Endothelial cell of umbilical vein (primary cell): ENCODE data around the gene SERINC1. TPM values are rescaled to one million over a fixed set of nuclear protein-coding genes. Genes with fewer than 3 reads are reported as not detected.

Experiments
- BruUV-seq: library from RNA; stranded (reverse); fragments of 400-500 nt; replicated peaks from 2 replicates; lab custom pipeline; 2021; lab: Mats Ljungman, UMichigan
- CTCF ChIA-PET: fragments of 300-600, 350-600 bp; sonication (Branson Sonifier 250); formaldehyde crosslinking; loops from one replicate; lab custom pipeline; 2021; ENCODE audit warnings: antibody characterized with exemption, inconsistent platforms; lab: Charles Lee
- POLR2A ChIA-PET: fragments of 300-600, 350-600 bp; sonication (Branson Sonifier 250); formaldehyde crosslinking; loops from one replicate; lab custom pipeline; 2021; ENCODE audit warnings: antibody characterized with exemption, inconsistent platforms; lab: Charles Lee
- DNase-seq: peaks from one replicate; pipeline ENCODE4 v3.0.0-alpha.2; 2011; ENCODE audit warnings: low read depth, low spot score
- FAIRE-seq: peaks from 2 replicates; lab custom pipeline; 2011; peaks lifted over from hg19 to GRCh38; lab: Jason Lieb, UNC
- H2AFZ ChIP-seq: 2 replicates; pipeline ENCODE4 v1.6.0; 2012; ENCODE audit warnings: low read depth, low read length, control low read depth, inconsistent platforms
- H3K27ac ChIP-seq: 2 replicates; pipeline ENCODE4 v1.5.1; 2011; ENCODE audit warnings: low read depth, mild to moderate bottlenecking, control low read depth, low read length, moderate library complexity; ENCODE audit not compliant: insufficient read depth
- H3K27me3 ChIP-seq, 2 experiments: 2 replicates each; pipeline versions ENCODE4 v1.6.0 to v1.6.1; 2011; ENCODE audit warnings: low read length in 2 of 2, mixed read lengths in 1 of 2; ENCODE audit not compliant: control insufficient read depth in 2 of 2, insufficient read depth in 2 of 2
- H3K36me3 ChIP-seq, 2 experiments: 2 replicates in 1 of 2; 3 replicates in 1 of 2; pipeline ENCODE4 v1.5.1; 2011; ENCODE audit warnings: low read length in 2 of 2, mild to moderate bottlenecking in 1 of 2, moderate library complexity in 1 of 2; ENCODE audit not compliant: control insufficient read depth in 2 of 2, insufficient read depth in 2 of 2; ENCODE audit errors: extremely low read depth in 1 of 2
- H3K4me1 ChIP-seq: 3 replicates; pipeline ENCODE4 v1.5.1; 2011; ENCODE audit warnings: mild to moderate bottlenecking, low read length; ENCODE audit not compliant: control insufficient read depth, insufficient read depth; ENCODE audit errors: extremely low read depth
- H3K4me2 ChIP-seq: 2 replicates; pipeline ENCODE4 v1.6.1; 2011; ENCODE audit warnings: low read length, control low read depth, mixed read lengths; ENCODE audit not compliant: insufficient read depth
- H3K4me3 ChIP-seq, 3 experiments: fragments of 200-600 bp in 1 of 3; sonication (generic), shearing (Covaris generic) in 1 of 3; replicated peaks in 1 of 3; 2 replicates each; pipeline ENCODE4 v1.5.1; 2011 to 2016; ENCODE audit warnings: control low read depth in 3 of 3, low read length in 3 of 3, mild to moderate bottlenecking in 2 of 3, inconsistent platforms in 1 of 3, low read depth in 1 of 3, moderate library complexity in 1 of 3; ENCODE audit not compliant: insufficient read depth in 1 of 3
- H3K79me2 ChIP-seq: 2 replicates; pipeline ENCODE4 v1.6.0; 2012; ENCODE audit warnings: low read length, inconsistent platforms; ENCODE audit not compliant: control insufficient read depth, insufficient read depth
- H3K9ac ChIP-seq: replicated peaks from 2 replicates; pipeline ENCODE3; 2011; ENCODE audit warnings: low read length, control low read depth; ENCODE audit not compliant: insufficient read depth; ENCODE audit errors: extremely low read depth
- H3K9me1 ChIP-seq: replicated peaks from 3 replicates; pipeline ENCODE4 v1.6.0; 2011; ENCODE audit warnings: mild to moderate bottlenecking, low read length; ENCODE audit not compliant: control insufficient read depth, insufficient read depth; ENCODE audit errors: extremely low read depth
- H3K9me3 ChIP-seq: replicated peaks from 2 replicates; pipeline ENCODE4 v1.5.1; 2012; ENCODE audit warnings: low read length, inconsistent platforms; ENCODE audit not compliant: control insufficient read depth, insufficient read depth
- H4K20me1 ChIP-seq: replicated peaks from 2 replicates; pipeline ENCODE3; 2011; ENCODE audit warnings: mild to moderate bottlenecking, low read length; ENCODE audit not compliant: control insufficient read depth, insufficient read depth; ENCODE audit errors: extremely low read depth
- EZH2 ChIP-seq: IDR thresholded peaks from 2 replicates; pipeline ENCODE4 v1.6.1; 2012; ENCODE audit warnings: borderline replicate concordance, low read depth, mild to moderate bottlenecking, moderate library complexity, low read length, inconsistent platforms; ENCODE audit not compliant: severe bottlenecking
- MAX ChIP-seq: IDR thresholded peaks from 2 replicates; pipeline ENCODE4 v1.6.1; 2011; ENCODE audit not compliant: insufficient read depth, insufficient read length
- MYC ChIP-seq: IDR thresholded peaks from one replicate; pipeline ENCODE4 v1.6.1; 2011; ENCODE audit warnings: mild to moderate bottlenecking, low read depth, low read length
- POLR2A ChIP-seq: IDR thresholded peaks from 2 replicates; pipeline ENCODE4 v1.6.1; 2012; ENCODE audit warnings: low read depth, mild to moderate bottlenecking, control low read depth, low read length
- POLR2AphosphoS5 ChIP-seq: IDR thresholded peaks from 2 replicates; pipeline ENCODE4 v1.6.1; 2012; ENCODE audit warnings: low read depth, mild to moderate bottlenecking, control low read depth, low read length, moderate library complexity; ENCODE audit not compliant: insufficient read depth
- dilution Hi-C: fragments of 300-500 bp; cut with MboI; formaldehyde crosslinking; loops from one replicate; pipeline ENCODE4 v1.15.0; 2019; ENCODE audit warnings: low sequenced_read_pairs; ENCODE audit not compliant: extremely low pct_ligation_motif_present
- intact Hi-C: fragments of 100-400 bp; cut with micrococcal nuclease; formaldehyde crosslinking; loops from one replicate; pipeline ENCODE4 v1.10.0; 2022
- polyA plus RNA-seq, 4 experiments: library from polyadenylated mRNA; depleted of rRNA in 3 of 4; stranded (reverse) in 3 of 4; unstranded in 1 of 4; fragments of >200 nt; gene quantifications; 2 replicates each; pipeline versions ENCODE4 v1.2.1 to v1.2.3, GENCODE V29; 2011 to 2012; ENCODE audit warnings: missing spikeins in 1 of 4
- total RNA-seq: library from RNA; stranded (reverse); gene quantifications from 2 replicates; pipeline ENCODE4 v1.2.3, GENCODE V29; 2021
- TF ChIP-seq, protein P1 (sequence below), 2 donors: IDR thresholded peaks; 1 replicate in 1 of 2; 2 replicates in 1 of 2; pipeline ENCODE4 v1.5.1; 2011; ENCODE audit warnings: low read length in 2 of 2, mild to moderate bottlenecking in 2 of 2, moderate library complexity in 2 of 2, control low read depth in 1 of 2, inconsistent platforms in 1 of 2, low read depth in 1 of 2; ENCODE audit not compliant: insufficient read depth in 1 of 2; ENCODE audit errors: extremely low read depth in 1 of 2

The SERINC1 gene
- total and polyA plus RNA-seq, 2 donors (not counting 3 experiments of a cell fraction or from before 2014, with no cell fraction given) = 40.4 to 76.5 TPM

- H3K4me1 ChIP-seq = peaks cover 6% of the 10 kb centered on the region
- no peaks in the 10 kb centered on the region for H3K27me3 ChIP-seq
- TF ChIP-seq MAX = no peak
- TF ChIP-seq, protein P1, sequence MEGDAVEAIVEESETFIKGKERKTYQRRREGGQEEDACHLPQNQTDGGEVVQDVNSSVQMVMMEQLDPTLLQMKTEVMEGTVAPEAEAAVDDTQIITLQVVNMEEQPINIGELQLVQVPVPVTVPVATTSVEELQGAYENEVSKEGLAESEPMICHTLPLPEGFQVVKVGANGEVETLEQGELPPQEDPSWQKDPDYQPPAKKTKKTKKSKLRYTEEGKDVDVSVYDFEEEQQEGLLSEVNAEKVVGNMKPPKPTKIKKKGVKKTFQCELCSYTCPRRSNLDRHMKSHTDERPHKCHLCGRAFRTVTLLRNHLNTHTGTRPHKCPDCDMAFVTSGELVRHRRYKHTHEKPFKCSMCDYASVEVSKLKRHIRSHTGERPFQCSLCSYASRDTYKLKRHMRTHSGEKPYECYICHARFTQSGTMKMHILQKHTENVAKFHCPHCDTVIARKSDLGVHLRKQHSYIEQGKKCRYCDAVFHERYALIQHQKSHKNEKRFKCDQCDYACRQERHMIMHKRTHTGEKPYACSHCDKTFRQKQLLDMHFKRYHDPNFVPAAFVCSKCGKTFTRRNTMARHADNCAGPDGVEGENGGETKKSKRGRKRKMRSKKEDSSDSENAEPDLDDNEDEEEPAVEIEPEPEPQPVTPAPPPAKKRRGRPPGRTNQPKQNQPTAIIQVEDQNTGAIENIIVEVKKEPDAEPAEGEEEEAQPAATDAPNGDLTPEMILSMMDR (IDR thresholded peaks at IDR 0.05; ENCODE audit: extremely low read depth in 1 of 2, insufficient read depth in 1 of 2, low read depth in 1 of 2, low read length in 2 of 2) = no peak
- no peak for TF ChIP-seq POLR2A
- no peak for TF ChIP-seq POLR2AphosphoS5
- TF ChIP-seq MYC = no peak
- no peak for FAIRE-seq
- H3K9ac ChIP-seq = no peak overlapping the region
- no peak overlapping the region for H3K4me3 ChIP-seq
- no peak overlapping the region for H2AFZ ChIP-seq
- DNase-seq = no peak
- intact Hi-C loops = no loop called here
- dilution Hi-C loops = no loop called here
- no peaks in the 10 kb centered on the region for H4K20me1 ChIP-seq
- H3K9me1 ChIP-seq = no peaks in the 10 kb centered on the region
- H3K27ac ChIP-seq = no peak overlapping the region
- ChIA-PET POLR2A (no interaction called here), CTCF (no interaction called here)
- no peaks in the 10 kb centered on the region for H3K9me3 ChIP-seq
- peaks cover 78% of the 10 kb centered on the region for H3K79me2 ChIP-seq
- H3K4me2 ChIP-seq = no peak overlapping the region
- BruUV-seq = no TSS peak
- no peaks in the 10 kb centered on the region for H3K36me3 ChIP-seq
These were observed 67.2 kb downstream of the SERINC1 start for GRCh38 chr6:122404444-122404843.

DNA sequence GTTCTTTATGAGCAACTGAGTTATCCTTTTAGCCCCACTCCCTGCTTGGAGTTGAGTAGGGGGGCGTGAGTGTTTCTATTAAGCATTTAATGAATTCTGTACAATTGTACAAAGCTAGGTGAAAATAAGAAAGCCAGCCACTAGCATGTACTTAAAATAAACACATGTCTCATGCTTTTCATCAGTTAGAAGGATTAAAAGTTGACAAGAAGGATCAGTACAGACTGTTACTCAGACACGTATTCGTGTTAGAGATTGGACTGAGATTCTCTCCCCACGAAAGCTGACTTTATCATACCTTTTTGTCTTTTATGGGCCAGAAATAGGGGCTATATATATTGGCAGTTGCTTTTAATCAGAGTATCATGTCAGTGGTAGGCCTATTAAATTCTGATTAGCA lies 70.5 kb downstream of the SERINC1 start:
- Histone ChIP-seq H3K4me1 (peaks cover 11% of the 10 kb centered on the region), H3K4me2 (peak overlapping the region; percentile 97), H3K9me1 (no peaks in the 10 kb centered on the region), H4K20me1 (no peaks in the 10 kb centered on the region), H3K27ac (no peak overlapping the region), H3K79me2 (peaks cover 53% of the 10 kb centered on the region), H3K4me3 (no peak overlapping the region), H2AFZ (no peak overlapping the region), H3K9ac (no peak overlapping the region), H3K36me3 (no peaks in the 10 kb centered on the region), H3K9me3 (no peaks in the 10 kb centered on the region), H3K27me3 (no peaks in the 10 kb centered on the region)
- FAIRE-seq = no peak
- intact Hi-C loops (no loop called here), dilution Hi-C loops (no loop called here)
- ChIA-PET CTCF (interaction anchor here (1.4 to 2.0 kb wide), 2 partner anchors 13 to 17 kb away, joined by 4 read pairs; no protein-coding TSS in a partner anchor), POLR2A (no interaction called here)
- TF ChIP-seq EZH2 (no peak), MAX (no peak)
- DNase-seq = no peak
- BruUV-seq = no TSS peak
